CD8-positive, alpha-beta memory T cell (primary cell): Measurements from ENCODE around the gene CTAGE6. TPM values are rescaled to one million over a fixed set of nuclear protein-coding genes. Genes with fewer than 3 reads are reported as not detected.
"Not testable (repeated sequence)": the region's sequence is repeated elsewhere in the genome, so short reads cannot be mapped to it uniquely, and the experiment has no call there.

Experiments
- CTCF ChIA-PET: fragments of 350-600 bp; sonication (Branson Sonifier 250); formaldehyde crosslinking; loops from one replicate; lab custom pipeline; 2021; ENCODE audit warnings: antibody characterized with exemption; lab: Charles Lee
- POLR2A ChIA-PET: fragments of 350-600 bp; sonication (Branson Sonifier 250); formaldehyde crosslinking; loops from one replicate; lab custom pipeline; 2021; ENCODE audit warnings: antibody characterized with exemption; lab: Charles Lee
- DNase-seq, 5 donors: peaks; one replicate each; pipeline versions ENCODE4 v3.0.0 to v3.0.0-alpha.2; 2020 to 2022; ENCODE audit warnings: mixed read lengths in 1 of 5
- H3K27ac ChIP-seq: one replicate; pipeline ENCODE4 v1.7.0; 2013; ENCODE audit warnings: low read depth, mild to moderate bottlenecking, low read length, moderate library complexity
- H3K27me3 ChIP-seq: 2 replicates; pipeline ENCODE4 v1.7.0; 2013; ENCODE audit warnings: low read length, mild to moderate bottlenecking; ENCODE audit not compliant: insufficient read depth, poor library complexity, severe bottlenecking
- H3K36me3 ChIP-seq: 2 replicates; pipeline ENCODE4 v1.7.0; 2013; ENCODE audit warnings: mild to moderate bottlenecking, low read length, moderate library complexity; ENCODE audit not compliant: insufficient read depth
- H3K4me1 ChIP-seq: 2 replicates; pipeline ENCODE4 v1.7.0; 2013; ENCODE audit warnings: mild to moderate bottlenecking, low read length, moderate library complexity; ENCODE audit not compliant: insufficient read depth
- H3K4me3 ChIP-seq: 2 replicates; pipeline ENCODE4 v1.7.0; 2013; ENCODE audit warnings: mild to moderate bottlenecking, low read length
- H3K9me3 ChIP-seq: 2 replicates; pipeline ENCODE4 v1.7.0; 2013; ENCODE audit warnings: mild to moderate bottlenecking, low read length
- H3K27ac Mint-ChIP-seq, 8 donors: one replicate each; pipeline ENCODE4 v1.8.0; 2020 to 2021; ENCODE audit warnings: mixed read lengths in 8 of 8, mild to moderate bottlenecking in 6 of 8, inconsistent platforms in 3 of 8, moderate library complexity in 3 of 8
- H3K27me3 Mint-ChIP-seq, 2 donors: one replicate each; pipeline ENCODE4 v1.8.0; 2020 to 2021; ENCODE audit warnings: mixed read lengths in 2 of 2, mild to moderate bottlenecking in 1 of 2, moderate library complexity in 1 of 2
- H3K36me3 Mint-ChIP-seq, 3 donors: one replicate each; pipeline ENCODE4 v1.8.0; 2020 to 2021; ENCODE audit warnings: mixed read lengths in 3 of 3, inconsistent platforms in 1 of 3, mild to moderate bottlenecking in 1 of 3
- H3K4me1 Mint-ChIP-seq, 3 donors: one replicate each; pipeline ENCODE4 v1.8.0; 2020 to 2021; ENCODE audit warnings: mixed read lengths in 3 of 3, inconsistent platforms in 1 of 3, mild to moderate bottlenecking in 1 of 3
- H3K4me3 Mint-ChIP-seq, 7 donors: one replicate each; pipeline ENCODE4 v1.8.0; 2020 to 2021; ENCODE audit warnings: mixed read lengths in 7 of 7, mild to moderate bottlenecking in 6 of 7, moderate library complexity in 4 of 7, inconsistent platforms in 2 of 7
- H3K9me3 Mint-ChIP-seq, 5 donors: one replicate each; pipeline ENCODE4 v1.8.0; 2020 to 2022; ENCODE audit warnings: mixed read lengths in 5 of 5, mild to moderate bottlenecking in 3 of 5, moderate library complexity in 2 of 5, inconsistent platforms in 1 of 5
- polyA plus RNA-seq: library from polyadenylated mRNA; unstranded; fragments of 300-500 nt; fragmentation: Illumina TruSeq; gene quantifications from one replicate; pipeline ENCODE4 v1.2.3, GENCODE V29; 2021
- total RNA-seq, 2 experiments: library from RNA; stranded (reverse); gene quantifications; one replicate each; pipeline ENCODE4 v1.2.3, GENCODE V29; 2021

CTAGE6 gene
- total and polyA plus RNA-seq, 3 experiments from 2014 or later: 0.26 to 0.60 TPM; not detected in 1

DNA sequence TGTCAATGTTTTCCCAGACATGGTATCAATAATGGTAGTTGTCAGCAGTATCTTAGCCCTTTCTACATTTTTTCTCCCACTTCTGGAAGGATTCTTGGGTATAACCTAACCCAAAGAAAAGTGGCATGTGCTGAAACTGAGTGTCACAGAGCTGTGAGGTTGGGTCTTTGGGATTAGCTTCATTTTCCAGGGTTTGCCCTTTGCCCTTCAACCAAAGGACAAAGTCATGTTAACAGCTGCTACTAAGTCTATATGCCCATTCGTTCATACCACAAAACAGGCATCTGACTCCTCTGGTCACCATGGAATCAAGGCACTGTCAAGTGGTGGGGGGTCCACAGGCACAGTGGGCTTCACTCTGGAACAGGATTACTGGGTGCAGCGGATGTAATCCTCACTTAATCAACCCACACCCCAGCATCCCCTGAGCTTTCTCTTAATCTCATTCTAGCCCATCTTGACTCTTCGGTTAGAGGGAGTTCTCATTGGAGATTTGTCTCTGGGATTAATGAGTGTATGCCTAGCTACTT lies 29.1 kb downstream of the CTAGE6 start:
- Histone ChIP-seq H3K36me3 (peaks cover 4% of the 10 kb centered on the region), H3K9me3 (no peaks in the 10 kb centered on the region), H3K4me1 (no peaks in the 10 kb centered on the region), H3K27me3 (no peaks in the 10 kb centered on the region), H3K4me3 (no peak overlapping the region), H3K27ac (no peak overlapping the region)
- no peaks in the 10 kb centered on the region for H3K4me1 Mint-ChIP-seq
- no peak for DNase-seq
- H3K4me3 Mint-ChIP-seq: no peak overlapping the region
- no peaks in the 10 kb centered on the region for H3K9me3 Mint-ChIP-seq
- peak overlapping the region in 2 of 8 donors; percentile 17 to 80 for H3K27ac Mint-ChIP-seq
- H3K36me3 Mint-ChIP-seq: peaks cover 6 to 32% (median 14%) of the 10 kb centered on the region in 3 donors
- ChIA-PET CTCF (interaction anchor here (1.7 kb wide), 1 partner anchor 8 kb away, joined by 5 read pairs; no protein-coding TSS in a partner anchor), POLR2A (interaction anchor here (0.6 kb wide), 1 partner anchor 433 kb away, joined by 3 read pairs; no protein-coding TSS in a partner anchor)
- H3K27me3 Mint-ChIP-seq: no peaks in the 10 kb centered on the region

GRCh38 chr7:143727561-143727960 lies 29.9 kb downstream of the CTAGE6 start:
- H3K27ac Mint-ChIP-seq, H3K9me3 Mint-ChIP-seq, DNase-seq, POLR2A ChIA-PET, H3K27me3 ChIP-seq, CTCF ChIA-PET, H3K4me1 ChIP-seq, H3K4me3 Mint-ChIP-seq, H3K27me3 Mint-ChIP-seq, H3K4me1 Mint-ChIP-seq, H3K36me3 ChIP-seq, H3K9me3 ChIP-seq, H3K27ac ChIP-seq, H3K4me3 ChIP-seq: not testable (repeated sequence)
- H3K36me3 Mint-ChIP-seq: peaks cover 6 to 32% (median 11%) of the 10 kb centered on the region in 3 donors

DNA sequence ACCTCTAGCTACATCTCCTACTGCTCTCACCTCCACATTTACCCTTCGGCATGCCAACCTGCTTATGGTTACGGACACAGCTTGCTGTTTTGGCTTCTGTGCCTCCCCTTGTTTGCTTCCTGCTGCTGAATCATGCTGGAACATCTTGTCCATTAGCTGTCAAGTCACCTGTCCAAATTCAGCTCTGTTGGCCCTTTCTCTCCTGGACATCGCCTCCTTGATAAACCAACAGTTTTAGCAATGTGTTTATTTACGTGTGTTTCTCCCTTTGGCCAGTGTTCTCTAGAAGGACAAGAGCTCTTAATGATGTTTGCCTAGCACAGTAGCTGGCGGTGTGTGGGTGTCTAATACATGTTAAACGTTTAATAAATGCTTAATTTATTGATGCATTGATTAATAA lies 31.4 kb downstream of the CTAGE6 start:
- H3K4me1 Mint-ChIP-seq, H3K27ac Mint-ChIP-seq, H3K27me3 Mint-ChIP-seq: not testable (repeated sequence)

DNA sequence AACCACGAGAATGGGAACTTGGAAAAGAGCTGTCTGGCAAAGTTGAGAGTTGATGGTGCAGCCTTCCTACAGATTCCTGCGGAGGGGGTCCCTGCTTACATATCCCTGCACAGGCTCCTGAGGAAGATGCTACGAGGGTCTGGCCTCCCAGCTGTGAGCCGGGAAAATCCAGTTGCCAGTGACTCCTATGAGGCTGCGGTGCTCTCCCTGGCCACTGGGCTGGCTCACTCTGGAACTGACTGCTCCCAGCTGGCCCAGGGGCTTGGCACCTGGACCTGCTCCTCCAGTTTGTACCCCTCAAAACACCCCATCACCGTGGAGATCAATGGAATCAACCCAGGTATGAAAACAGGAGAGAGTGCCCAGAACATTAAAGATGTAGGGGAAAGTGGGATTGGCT lies 37.2 kb downstream of the CTAGE6 start:
- DNase-seq, H3K36me3 ChIP-seq, H3K27ac Mint-ChIP-seq, POLR2A ChIA-PET, H3K4me3 Mint-ChIP-seq, H3K4me1 Mint-ChIP-seq, H3K36me3 Mint-ChIP-seq, H3K27ac ChIP-seq, H3K27me3 ChIP-seq, H3K4me3 ChIP-seq, H3K4me1 ChIP-seq, H3K9me3 Mint-ChIP-seq, H3K9me3 ChIP-seq, H3K27me3 Mint-ChIP-seq, CTCF ChIA-PET: not testable (repeated sequence)

More for the DNA sequence above, 31.4 kb downstream of the CTAGE6 start:
- DNase-seq, H3K9me3 Mint-ChIP-seq, H3K4me3 Mint-ChIP-seq, POLR2A ChIA-PET, H3K9me3 ChIP-seq, H3K27me3 ChIP-seq, H3K36me3 ChIP-seq, H3K4me1 ChIP-seq, CTCF ChIA-PET, H3K4me3 ChIP-seq, H3K27ac ChIP-seq: not testable (repeated sequence)
- H3K36me3 Mint-ChIP-seq: peaks cover 6 to 32% (median 11%) of the 10 kb centered on the region in 3 donors

GRCh38 chr7:143715543-143716193 lies 41.8 kb downstream of the CTAGE6 start:
- H3K4me1 ChIP-seq, H3K36me3 Mint-ChIP-seq, H3K9me3 Mint-ChIP-seq, H3K27ac ChIP-seq, H3K27me3 Mint-ChIP-seq, DNase-seq, H3K27me3 ChIP-seq, H3K4me3 Mint-ChIP-seq, H3K4me3 ChIP-seq, H3K36me3 ChIP-seq, CTCF ChIA-PET, H3K9me3 ChIP-seq, POLR2A ChIA-PET, H3K27ac Mint-ChIP-seq, H3K4me1 Mint-ChIP-seq: not testable (repeated sequence)

DNA sequence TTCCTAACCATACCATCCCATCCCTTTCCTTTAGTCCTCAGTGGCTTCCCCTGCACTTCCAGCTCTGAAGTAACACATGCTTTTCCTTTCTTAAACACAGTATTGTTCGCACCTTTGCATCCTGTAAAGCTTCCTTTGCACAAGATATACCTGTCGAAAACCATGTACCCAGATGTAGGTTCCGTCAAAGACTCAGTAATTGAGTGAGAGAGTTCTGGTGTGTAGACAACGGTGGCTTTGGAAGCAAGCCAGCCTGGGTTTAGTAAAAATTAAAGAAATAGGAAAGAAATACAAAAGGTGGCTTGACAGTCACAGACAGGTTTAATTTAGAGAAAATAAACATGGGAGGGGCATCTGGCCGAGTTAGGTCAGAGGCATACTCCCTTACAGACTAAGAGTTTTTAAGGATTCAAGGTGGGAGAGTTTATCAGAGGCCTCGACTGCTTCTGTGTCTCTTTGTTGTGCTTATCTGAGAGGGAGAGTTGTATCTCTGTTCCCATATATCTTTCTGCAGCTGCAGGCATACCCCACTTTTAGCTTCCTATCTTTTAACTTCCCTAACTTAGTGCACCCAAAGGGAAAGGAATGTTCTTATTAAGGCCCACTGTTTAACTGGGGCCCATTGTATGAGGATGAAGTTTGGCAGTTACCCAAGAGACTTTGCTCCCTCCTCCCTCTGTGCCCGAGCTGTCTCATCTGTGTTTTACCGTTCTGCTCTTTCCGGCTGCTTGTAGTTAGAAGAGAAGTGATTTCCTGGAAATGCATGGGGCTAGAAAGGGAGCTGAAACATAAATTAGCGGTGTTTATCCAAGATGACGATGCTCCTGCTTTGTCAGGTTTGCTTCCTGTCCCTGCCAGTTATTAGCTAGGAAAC lies 42.7 kb downstream of the CTAGE6 start:
- H3K4me3 ChIP-seq, H3K27me3 Mint-ChIP-seq, H3K27ac ChIP-seq, H3K27ac Mint-ChIP-seq, H3K9me3 Mint-ChIP-seq, H3K4me1 ChIP-seq, H3K9me3 ChIP-seq, POLR2A ChIA-PET, H3K4me1 Mint-ChIP-seq, DNase-seq, H3K4me3 Mint-ChIP-seq, H3K27me3 ChIP-seq, H3K36me3 ChIP-seq, CTCF ChIA-PET, H3K36me3 Mint-ChIP-seq: not testable (repeated sequence)

DNA sequence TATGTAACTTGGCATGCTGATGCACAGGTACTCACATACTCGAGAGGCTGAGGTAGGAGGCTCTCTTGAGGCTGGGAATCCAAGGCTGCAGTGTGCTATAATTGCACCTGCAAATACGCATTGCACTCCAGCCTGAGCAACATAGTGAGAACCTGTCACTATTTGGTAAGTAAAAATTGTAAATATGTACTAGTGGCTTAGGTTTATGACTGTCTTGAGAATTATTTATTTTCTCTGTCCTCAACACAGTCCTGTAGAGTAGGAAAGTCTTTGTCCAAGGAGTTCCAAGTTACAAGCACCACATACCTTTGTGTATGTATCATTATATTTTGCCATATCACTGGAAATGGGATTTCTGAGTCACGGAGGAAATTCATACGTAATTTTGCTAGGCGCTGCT lies 45.1 kb downstream of the CTAGE6 start:
- POLR2A ChIA-PET, H3K27ac ChIP-seq, H3K27me3 Mint-ChIP-seq, H3K4me3 Mint-ChIP-seq, H3K4me1 Mint-ChIP-seq, H3K4me1 ChIP-seq, H3K27me3 ChIP-seq, H3K36me3 ChIP-seq, H3K9me3 Mint-ChIP-seq, H3K27ac Mint-ChIP-seq, DNase-seq, H3K4me3 ChIP-seq, H3K36me3 Mint-ChIP-seq, CTCF ChIA-PET, H3K9me3 ChIP-seq: not testable (repeated sequence)

- H3K9me3 ChIP-seq, H3K4me1 ChIP-seq, DNase-seq, H3K27ac Mint-ChIP-seq, H3K36me3 ChIP-seq, H3K4me1 Mint-ChIP-seq, H3K4me3 Mint-ChIP-seq, H3K27me3 ChIP-seq, H3K27me3 Mint-ChIP-seq, H3K9me3 Mint-ChIP-seq, H3K4me3 ChIP-seq, POLR2A ChIA-PET, H3K36me3 Mint-ChIP-seq, CTCF ChIA-PET, H3K27ac ChIP-seq: not testable (repeated sequence)
Observed at GRCh38 chr7:143711727-143712324, 45.7 kb downstream of the CTAGE6 start.
